BJ (cell line): ENCODE measurements around the gene CROT. TPM values are rescaled to one million over a fixed set of nuclear protein-coding genes. Genes with fewer than 3 reads are reported as not detected.

ENCODE experiments used
- CTCF ChIA-PET: fragments of 350-600 bp; formaldehyde crosslinking; extraction: SDS; loops from one replicate; lab custom pipeline; 2021; ENCODE audit warnings: antibody characterized with exemption, inconsistent platforms; lab: Yijun Ruan, JAX
- POLR2A ChIA-PET: fragments of 300-600 bp; sonication (Branson Sonifier 250); formaldehyde crosslinking; extraction: SDS; loops from one replicate; lab custom pipeline; 2021; ENCODE audit warnings: antibody characterized with exemption; lab: Charles Lee
- DNase-seq: peaks from one replicate; pipeline ENCODE4 v3.0.0-alpha.2; 2011; ENCODE audit warnings: low read depth
- H3K27me3 ChIP-seq: 2 replicates; pipeline ENCODE4 v1.6.0; 2011; ENCODE audit warnings: low read length; ENCODE audit not compliant: control insufficient read depth, insufficient read depth
- H3K36me3 ChIP-seq: 2 replicates; pipeline ENCODE4 v1.5.1; 2011; ENCODE audit warnings: low read length; ENCODE audit not compliant: control insufficient read depth, insufficient read depth
- H3K4me3 ChIP-seq: 2 replicates; pipeline ENCODE4 v1.5.1; 2011; ENCODE audit warnings: low read depth, mild to moderate bottlenecking, control low read depth, low read length
- polyA plus RNA-seq: library from polyadenylated mRNA; depleted of rRNA; stranded (reverse); fragments of >200 nt; gene quantifications from 2 replicates; pipeline ENCODE4 v1.2.3, GENCODE V29; 2011; rRNA removed
- small RNA-seq: library from RNA; depleted of rRNA; stranded (forward); fragments of <200 nt; gene quantifications from one replicate; pipeline ENCODE3, GENCODE V24; 2012; ENCODE audit warnings: low replicate concordance, low read depth; ENCODE audit not compliant: insufficient read length
- TF ChIP-seq, protein P1 (sequence below): IDR thresholded peaks from 2 replicates; pipeline ENCODE4 v1.5.1; 2011; ENCODE audit warnings: low read depth, mild to moderate bottlenecking, control low read depth, inconsistent platforms, low read length, moderate library complexity; ENCODE audit not compliant: insufficient read depth

CROT gene
- polyA plus RNA-seq, 1 experiment, result 4.6 TPM

DNA sequence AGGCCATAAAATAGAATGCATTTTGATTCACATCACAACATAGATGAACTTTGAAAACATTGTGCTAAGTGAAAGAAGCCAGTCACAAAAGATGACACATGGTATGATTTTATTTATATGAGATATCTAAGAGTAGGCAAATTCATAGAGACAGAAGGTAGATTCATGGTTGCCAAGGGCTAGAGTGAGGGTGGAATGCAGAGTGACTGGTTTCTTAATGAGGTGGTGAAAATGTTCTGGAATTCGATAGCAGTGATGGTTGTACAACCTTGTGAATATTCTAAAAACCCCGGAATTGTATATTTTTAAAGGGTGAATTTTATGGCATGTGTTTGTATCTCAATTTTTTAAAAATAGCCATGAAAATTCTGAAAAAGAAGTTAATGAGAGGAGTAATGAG is 87.1 kb downstream of the CROT start:
- no peak for DNase-seq
- ChIA-PET CTCF (interaction anchor here (1.1 kb wide), 1 partner anchor 9 kb away, joined by 4 read pairs; no protein-coding TSS in a partner anchor), POLR2A (no interaction called here)
- no peaks in the 10 kb centered on the region for H3K36me3 ChIP-seq
- TF ChIP-seq, protein P1, sequence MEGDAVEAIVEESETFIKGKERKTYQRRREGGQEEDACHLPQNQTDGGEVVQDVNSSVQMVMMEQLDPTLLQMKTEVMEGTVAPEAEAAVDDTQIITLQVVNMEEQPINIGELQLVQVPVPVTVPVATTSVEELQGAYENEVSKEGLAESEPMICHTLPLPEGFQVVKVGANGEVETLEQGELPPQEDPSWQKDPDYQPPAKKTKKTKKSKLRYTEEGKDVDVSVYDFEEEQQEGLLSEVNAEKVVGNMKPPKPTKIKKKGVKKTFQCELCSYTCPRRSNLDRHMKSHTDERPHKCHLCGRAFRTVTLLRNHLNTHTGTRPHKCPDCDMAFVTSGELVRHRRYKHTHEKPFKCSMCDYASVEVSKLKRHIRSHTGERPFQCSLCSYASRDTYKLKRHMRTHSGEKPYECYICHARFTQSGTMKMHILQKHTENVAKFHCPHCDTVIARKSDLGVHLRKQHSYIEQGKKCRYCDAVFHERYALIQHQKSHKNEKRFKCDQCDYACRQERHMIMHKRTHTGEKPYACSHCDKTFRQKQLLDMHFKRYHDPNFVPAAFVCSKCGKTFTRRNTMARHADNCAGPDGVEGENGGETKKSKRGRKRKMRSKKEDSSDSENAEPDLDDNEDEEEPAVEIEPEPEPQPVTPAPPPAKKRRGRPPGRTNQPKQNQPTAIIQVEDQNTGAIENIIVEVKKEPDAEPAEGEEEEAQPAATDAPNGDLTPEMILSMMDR, result no peak
- no peaks in the 10 kb centered on the region for H3K27me3 ChIP-seq
- no peak overlapping the region for H3K4me3 ChIP-seq

DNA sequence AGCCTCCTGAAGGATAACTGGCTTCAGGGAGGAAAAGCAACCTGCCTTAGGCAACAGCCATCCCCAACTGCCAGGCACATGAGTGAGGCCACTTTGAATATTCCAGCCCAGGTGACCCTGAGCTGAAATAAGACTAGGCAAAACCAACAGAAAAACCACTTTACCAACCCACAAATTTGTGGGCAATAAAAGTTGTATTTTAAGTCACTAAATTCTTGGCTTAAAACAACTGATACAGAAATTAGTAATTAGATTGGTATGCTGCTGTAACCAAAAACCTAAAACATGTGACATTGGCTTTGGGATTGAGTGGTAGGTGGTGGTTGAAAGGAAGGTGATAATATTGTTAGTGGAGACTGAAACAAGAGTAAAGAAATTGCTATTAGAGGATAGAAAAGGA is 90.1 kb downstream of the CROT start:
- no peak overlapping the region for H3K4me3 ChIP-seq
- no peaks in the 10 kb centered on the region for H3K36me3 ChIP-seq
- no peak for DNase-seq
- POLR2A ChIA-PET, result interaction anchor here (0.6 kb wide), 1 partner anchor 127 kb away, joined by 3 read pairs; no protein-coding TSS in a partner anchor
- no peaks in the 10 kb centered on the region for H3K27me3 ChIP-seq
- TF ChIP-seq, protein P1, result no peak
- CTCF ChIA-PET, result interaction anchor here (0.7 to 1.3 kb wide), 3 partner anchors 9 to 311 kb away, joined by 3 to 4 read pairs (median 3); no protein-coding TSS in a partner anchor

DNA sequence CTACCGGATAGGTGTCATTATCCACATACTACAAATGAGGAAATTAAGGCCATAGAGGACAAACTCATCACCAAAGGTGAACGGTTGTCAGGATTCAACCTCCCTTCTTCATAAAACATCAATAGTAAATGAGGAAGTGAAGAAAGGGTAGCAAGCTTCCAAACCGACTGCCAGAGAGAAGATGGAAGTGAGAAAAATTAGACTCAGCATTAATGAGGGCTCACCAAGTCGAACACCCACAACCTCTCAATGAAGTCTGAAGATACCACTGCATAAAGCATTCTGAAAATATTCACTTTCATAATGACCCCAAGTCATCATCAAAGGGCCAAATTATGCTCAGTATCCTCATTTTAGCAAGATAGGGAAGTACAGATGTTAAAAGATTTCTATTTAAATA is 100.4 kb downstream of the CROT start:
- H3K27me3 ChIP-seq, result no peaks in the 10 kb centered on the region
- POLR2A ChIA-PET, result no interaction called here
- TF ChIP-seq, protein P1, result no peak
- CTCF ChIA-PET, result no interaction called here
- H3K4me3 ChIP-seq, result no peak overlapping the region
- H3K36me3 ChIP-seq, result no peaks in the 10 kb centered on the region
- no peak for DNase-seq

DNA sequence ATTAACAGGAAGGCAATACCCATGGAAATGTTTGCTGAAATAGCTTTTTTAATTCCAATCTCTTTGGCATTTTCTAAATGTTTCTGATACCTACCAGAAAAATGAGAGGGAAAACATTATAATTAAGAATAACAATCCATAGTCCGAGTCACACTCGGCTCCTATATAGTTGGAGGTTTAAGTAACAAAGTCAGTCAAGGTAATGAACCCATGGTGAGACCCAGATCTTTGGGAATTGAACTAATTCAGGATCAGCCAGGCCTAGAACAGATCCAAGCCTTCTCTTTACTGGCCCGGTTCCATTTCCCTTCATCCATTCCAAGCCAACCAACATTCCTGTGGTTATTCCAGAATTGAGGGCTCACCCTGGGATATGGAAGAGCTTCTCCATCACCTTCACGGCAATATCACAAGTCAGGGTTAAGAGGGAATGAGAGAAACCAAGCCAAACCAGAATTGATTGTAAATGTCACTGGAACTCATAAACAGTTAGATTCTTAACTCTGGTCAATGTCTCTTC is 101.7 kb downstream of the CROT start:
- Histone ChIP-seq H3K36me3 (no peaks in the 10 kb centered on the region), H3K27me3 (no peaks in the 10 kb centered on the region), H3K4me3 (no peak overlapping the region)
- TF ChIP-seq, protein P1, result no peak
- DNase-seq, result peak; percentile 47
- CTCF ChIA-PET, result no interaction called here
- POLR2A ChIA-PET, result no interaction called here

DNA sequence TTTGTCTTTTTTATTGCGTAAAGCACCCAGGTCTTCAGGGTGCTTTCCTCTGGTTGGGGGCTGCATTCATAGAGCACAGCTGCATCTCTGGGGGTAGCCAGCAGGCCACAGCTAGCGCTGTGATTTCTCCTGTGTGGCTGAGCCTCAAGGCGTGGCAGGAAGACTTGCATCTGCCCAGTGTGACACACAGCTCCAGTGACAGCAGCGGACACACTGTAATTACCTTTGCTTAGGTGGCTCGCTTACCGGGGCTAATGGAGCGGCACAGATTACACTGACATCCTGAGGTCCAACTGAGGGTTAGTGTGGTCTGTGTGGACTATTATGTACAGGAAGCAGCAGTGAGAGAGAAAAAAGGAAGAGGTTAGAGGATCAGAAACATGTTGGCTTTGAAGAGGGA is 102.9 kb downstream of the CROT start:
- Histone ChIP-seq H3K36me3 (no peaks in the 10 kb centered on the region), H3K27me3 (no peaks in the 10 kb centered on the region), H3K4me3 (no peak overlapping the region)
- DNase-seq, result no peak
- ChIA-PET CTCF (interaction anchor here (1.0 kb wide), 1 partner anchor 9 kb away, joined by 3 read pairs; no protein-coding TSS in a partner anchor), POLR2A (no interaction called here)
- TF ChIP-seq, protein P1, result no peak

Small RNAs within 50 kb of the gene (small RNA-seq; reads per million reads assigned to genes)
- gene RF02195 (not detected), gene RF02196 (not detected)

Other genes with a start within 250 kb of the CROT start
- gene DMTF1, start 193.2 kb upstream of the CROT start, polyA plus RNA-seq, result 61.1 and 88.1 TPM in 2 replicates
- 23.6 and 34.6 TPM in 2 replicates for gene TMEM243, start 125.9 kb upstream of the CROT start, polyA plus RNA-seq
- 1.2 and 1.9 TPM in 2 replicates for gene ABCB4, start 130.0 kb downstream of the CROT start, polyA plus RNA-seq